Trophoblast cell (in vitro differentiated cells and primary cell): ENCODE measurements around the gene CBX8.
"Not testable (repeated sequence)": the region's sequence is repeated elsewhere in the genome, so short reads cannot be mapped to it uniquely, and the experiment has no call there.

ENCODE experiments used
- DNase-seq, 2 donors: peaks; one replicate each; pipeline ENCODE4 v3.0.0-alpha.2; 2016
- H2AFZ ChIP-seq: 2 replicates; pipeline ENCODE4 v1.6.1; 2013; ENCODE audit warnings: low read length, moderate library complexity, mild to moderate bottlenecking; ENCODE audit not compliant: insufficient read depth, poor library complexity
- H2AK5ac ChIP-seq: 2 replicates; pipeline ENCODE4 v1.6.1; 2013; ENCODE audit warnings: mild to moderate bottlenecking, low read length
- H2BK120ac ChIP-seq: 2 replicates; pipeline ENCODE4 v1.6.1; 2013; ENCODE audit warnings: low read length, mild to moderate bottlenecking, moderate library complexity; ENCODE audit not compliant: insufficient read depth, poor library complexity
- H2BK12ac ChIP-seq: 2 replicates; pipeline ENCODE4 v1.6.1; 2013; ENCODE audit warnings: mild to moderate bottlenecking, low read length, moderate library complexity
- H2BK5ac ChIP-seq: 2 replicates; pipeline ENCODE4 v1.6.1; 2013; ENCODE audit warnings: low read length, low read depth, moderate library complexity, mild to moderate bottlenecking; ENCODE audit not compliant: poor library complexity
- H3K14ac ChIP-seq: 2 replicates; pipeline ENCODE4 v1.6.1; 2013; ENCODE audit warnings: mild to moderate bottlenecking, low read length
- H3K18ac ChIP-seq: 2 replicates; pipeline ENCODE4 v1.6.1; 2013; ENCODE audit warnings: mild to moderate bottlenecking, low read length
- H3K23ac ChIP-seq: 2 replicates; pipeline ENCODE4 v1.6.1; 2013; ENCODE audit warnings: low read length
- H3K27ac ChIP-seq: 2 replicates; pipeline ENCODE4 v1.5.1; 2013; ENCODE audit warnings: low read depth, mild to moderate bottlenecking, inconsistent platforms, low read length, moderate library complexity
- H3K27me3 ChIP-seq: 2 replicates; pipeline ENCODE4 v1.6.1; 2013; ENCODE audit warnings: inconsistent platforms, mild to moderate bottlenecking, low read length, moderate library complexity; ENCODE audit not compliant: insufficient read depth
- H3K36me3 ChIP-seq, 2 experiments: 1 replicate in 1 of 2; 2 replicates in 1 of 2; pipeline ENCODE4 v1.6.1; 2013; ENCODE audit warnings: low read length in 2 of 2, mild to moderate bottlenecking in 2 of 2, moderate library complexity in 1 of 2; ENCODE audit not compliant: insufficient read depth in 2 of 2, control insufficient read depth in 1 of 2
- H3K4ac ChIP-seq: 2 replicates; pipeline ENCODE4 v1.6.1; 2013; ENCODE audit warnings: low read depth, mild to moderate bottlenecking, low read length, moderate library complexity
- H3K4me1 ChIP-seq, 2 experiments: 1 replicate in 1 of 2; 2 replicates in 1 of 2; pipeline ENCODE4 v1.6.1; 2013; ENCODE audit warnings: low read length in 2 of 2, mild to moderate bottlenecking in 2 of 2, moderate library complexity in 1 of 2; ENCODE audit not compliant: insufficient read depth in 2 of 2, control insufficient read depth in 1 of 2
- H3K4me2 ChIP-seq: 2 replicates; pipeline ENCODE4 v1.6.1; 2013; ENCODE audit warnings: inconsistent platforms, mild to moderate bottlenecking, low read length, moderate library complexity
- H3K4me3 ChIP-seq: 2 replicates; pipeline ENCODE4 v1.5.1; 2013; ENCODE audit warnings: mild to moderate bottlenecking, low read depth, low read length, inconsistent platforms
- H3K79me1 ChIP-seq: one replicate; pipeline ENCODE4 v1.6.1; 2013; ENCODE audit warnings: low read length
- H3K79me2 ChIP-seq: 2 replicates; pipeline ENCODE4 v1.6.1; 2013; ENCODE audit warnings: low read length, mild to moderate bottlenecking; ENCODE audit not compliant: control insufficient read depth, insufficient read depth, poor library complexity
- H3K9ac ChIP-seq: 2 replicates; pipeline ENCODE4 v1.6.1; 2013; ENCODE audit warnings: mild to moderate bottlenecking, low read length
- H3K9me3 ChIP-seq: 2 replicates; pipeline ENCODE4 v1.6.1; 2013; ENCODE audit warnings: low read depth, mild to moderate bottlenecking, control low read depth, inconsistent platforms, low read length; ENCODE audit not compliant: insufficient read depth
- H4K12ac ChIP-seq: 2 replicates; pipeline ENCODE4 v1.6.1; 2013; ENCODE audit warnings: low read depth, mild to moderate bottlenecking, low read length, moderate library complexity
- H4K8ac ChIP-seq: 2 replicates; pipeline ENCODE4 v1.6.1; 2013; ENCODE audit warnings: low read depth, mild to moderate bottlenecking, low read length, moderate library complexity
- H4K91ac ChIP-seq: one replicate; pipeline ENCODE4 v1.6.1; 2013; ENCODE audit warnings: low read depth, mild to moderate bottlenecking, low read length, moderate library complexity
- WGBS: extraction: QIAGEN DNeasy Blood & Tissue Kit; methylation state at CpG from one replicate; pipeline ENCODE4 v1.1.7; 2013; ENCODE audit warnings: missing lambda C conversion rate; ENCODE audit not compliant: insufficient read length, insufficient coverage; ENCODE audit errors: extremely low coverage; 5-methylcytosine and 5-hydroxymethylcytosine counted together

The CBX8 gene

GRCh38 chr17:79757140-79757745, 39.6 kb downstream of the CBX8 start:
- 100% methylated on average over 2 of the region's 15 CpGs for WGBS
- Histone ChIP-seq H2BK5ac (no peak overlapping the region), H3K9ac (no peak overlapping the region), H3K23ac (no peak overlapping the region), H3K4ac (no peak overlapping the region), H3K4me1 (no peaks in the 10 kb centered on the region), H3K36me3 (no peaks in the 10 kb centered on the region), H3K79me1 (no peaks in the 10 kb centered on the region), H4K91ac (no peak overlapping the region), H3K14ac (no peak overlapping the region), H2BK12ac (no peak overlapping the region), H3K4me3 (no peak overlapping the region), H2AK5ac (no peak overlapping the region), H3K27me3 (no peaks in the 10 kb centered on the region), H2BK120ac (no peak overlapping the region), H3K18ac (no peak overlapping the region), H3K27ac (no peak overlapping the region), H4K12ac (no peak overlapping the region), H2AFZ (no peak overlapping the region), H3K4me2 (no peak overlapping the region), H4K8ac (no peak overlapping the region), H3K79me2 (no peaks in the 10 kb centered on the region), H3K9me3 (no peaks in the 10 kb centered on the region)
- no peak for DNase-seq

DNA sequence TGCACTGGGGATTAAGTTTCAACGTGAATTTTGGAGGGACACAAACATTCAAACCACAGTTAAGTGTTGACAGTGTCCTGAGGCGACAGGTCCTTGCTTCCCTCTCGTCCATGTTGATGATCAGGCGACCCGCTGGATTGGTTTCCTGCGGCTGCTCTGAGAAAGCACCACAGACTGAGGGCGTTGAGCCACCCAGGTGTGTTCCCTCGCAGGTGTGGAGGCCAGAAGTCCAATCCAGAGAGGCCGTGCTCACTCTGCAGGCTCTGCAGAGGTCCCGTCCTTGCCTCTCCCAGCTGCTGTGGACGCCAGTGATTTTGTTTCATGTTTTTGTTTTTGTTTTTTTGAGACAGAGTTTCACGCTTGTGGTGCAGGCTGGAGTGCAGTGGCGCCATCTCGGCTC, 41.3 kb downstream of the CBX8 start:
- no CpG with 5 or more reads among the region's 14 CpGs for WGBS
- H3K27ac ChIP-seq, result no peak overlapping the region
- no peak overlapping the region for H2AK5ac ChIP-seq
- H3K36me3 ChIP-seq, result no peaks in the 10 kb centered on the region
- no peak overlapping the region for H3K4me3 ChIP-seq
- no peak for DNase-seq
- H3K4me1 ChIP-seq, result no peaks in the 10 kb centered on the region
- no peak overlapping the region for H3K14ac ChIP-seq
- H4K91ac ChIP-seq, result no peak overlapping the region
- H3K9me3 ChIP-seq, result no peaks in the 10 kb centered on the region
- no peak overlapping the region for H2BK120ac ChIP-seq
- H3K18ac ChIP-seq, result no peak overlapping the region
- H3K4ac ChIP-seq, result no peak overlapping the region
- no peak overlapping the region for H4K12ac ChIP-seq
- H3K23ac ChIP-seq, result no peak overlapping the region
- H2BK12ac ChIP-seq, result no peak overlapping the region
- no peaks in the 10 kb centered on the region for H3K79me1 ChIP-seq
- no peaks in the 10 kb centered on the region for H3K27me3 ChIP-seq
- no peak overlapping the region for H4K8ac ChIP-seq
- no peak overlapping the region for H3K9ac ChIP-seq
- H3K79me2 ChIP-seq, result no peaks in the 10 kb centered on the region
- H2BK5ac ChIP-seq, result no peak overlapping the region
- H2AFZ ChIP-seq, result no peak overlapping the region
- no peak overlapping the region for H3K4me2 ChIP-seq

GRCh38 chr17:79754903-79755302, 42.0 kb downstream of the CBX8 start:
- not testable (repeated sequence) for H3K27ac ChIP-seq, H4K12ac ChIP-seq, H3K36me3 ChIP-seq, H3K9me3 ChIP-seq, H2BK5ac ChIP-seq, H3K27me3 ChIP-seq, H2BK120ac ChIP-seq, H3K4ac ChIP-seq, H4K91ac ChIP-seq, H3K79me1 ChIP-seq, H3K4me1 ChIP-seq, H3K4me3 ChIP-seq, H2BK12ac ChIP-seq, H3K79me2 ChIP-seq, H3K9ac ChIP-seq, H2AK5ac ChIP-seq, DNase-seq, H2AFZ ChIP-seq, H3K23ac ChIP-seq, H3K4me2 ChIP-seq, H3K14ac ChIP-seq, H4K8ac ChIP-seq, H3K18ac ChIP-seq
- no CpG with 5 or more reads among the region's 9 CpGs for WGBS

DNA sequence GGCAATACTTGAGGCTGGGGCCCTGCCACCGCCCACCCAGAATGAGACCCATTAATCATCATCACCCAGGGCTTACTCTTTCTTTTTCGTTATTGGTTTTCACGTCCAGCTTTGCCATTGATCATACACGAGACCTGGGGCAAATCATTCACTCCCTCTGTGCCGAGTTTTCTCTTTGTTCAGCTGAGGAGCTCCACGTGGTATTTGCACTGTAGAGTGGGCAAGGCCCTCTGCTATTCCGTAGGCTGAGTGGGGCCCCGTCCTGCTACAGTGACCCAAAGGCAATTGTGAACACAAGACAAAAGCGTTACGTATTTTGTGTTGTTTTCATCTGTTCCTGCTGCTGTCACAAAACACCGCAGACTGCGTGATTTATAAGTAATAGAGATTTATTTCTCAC, 42.5 kb downstream of the CBX8 start:
- H3K4me2 ChIP-seq, result no peak overlapping the region
- H3K79me1 ChIP-seq, result no peaks in the 10 kb centered on the region
- WGBS, result no CpG with 5 or more reads among the region's 12 CpGs
- H3K79me2 ChIP-seq, result no peaks in the 10 kb centered on the region
- no peak overlapping the region for H2BK120ac ChIP-seq
- no peak for DNase-seq
- no peaks in the 10 kb centered on the region for H3K4me1 ChIP-seq
- H3K4ac ChIP-seq, result no peak overlapping the region
- H3K27me3 ChIP-seq, result peaks cover 3% of the 10 kb centered on the region
- H4K91ac ChIP-seq, result no peak overlapping the region
- H2AK5ac ChIP-seq, result no peak overlapping the region
- no peak overlapping the region for H3K27ac ChIP-seq
- H3K9ac ChIP-seq, result no peak overlapping the region
- no peak overlapping the region for H4K8ac ChIP-seq
- no peak overlapping the region for H2BK5ac ChIP-seq
- H3K36me3 ChIP-seq, result no peaks in the 10 kb centered on the region
- no peak overlapping the region for H3K4me3 ChIP-seq
- no peak overlapping the region for H3K18ac ChIP-seq
- H3K9me3 ChIP-seq, result no peaks in the 10 kb centered on the region
- no peak overlapping the region for H2BK12ac ChIP-seq
- H3K23ac ChIP-seq, result no peak overlapping the region
- no peak overlapping the region for H3K14ac ChIP-seq
- H4K12ac ChIP-seq, result no peak overlapping the region
- H2AFZ ChIP-seq, result no peak overlapping the region
